ENCODE data around the gene TNS1.

TNS1 gene

GRCh38 chr2:217884985-217885384, 117.8 kb downstream of the TNS1 start:
- Histone ChIP-seq H3K9me2 (replicated peaks; ENCODE audit: low read depth, low read length) (no peaks in the 10 kb centered on the region), H3K36me3 (ENCODE audit: insufficient read depth, low read length) (no peaks in the 10 kb centered on the region), H3K79me2 (ENCODE audit: insufficient read depth, low read length) (no peaks in the 10 kb centered on the region), H4K20me1 (ENCODE audit: insufficient read depth, low read length, poor library complexity, severe bottlenecking) (no peaks in the 10 kb centered on the region), H3K27me3 (ENCODE audit: insufficient read depth, low read length, poor library complexity, severe bottlenecking) (no peaks in the 10 kb centered on the region), H3F3A (ENCODE audit: low read depth) (no peaks in the 10 kb centered on the region), H3K9ac (ENCODE audit: low read depth, low read length, poor library complexity, severe bottlenecking) (no peak overlapping the region), H3K4me1 (ENCODE audit: insufficient read depth, low read length, poor library complexity, severe bottlenecking) (no peaks in the 10 kb centered on the region), H3K4me2 (ENCODE audit: low read depth, low read length, poor library complexity, severe bottlenecking) (no peak overlapping the region), H2AFZ (ENCODE audit: low read length) (no peak overlapping the region), H3K4me3 (ENCODE audit: low read length, poor library complexity, severe bottlenecking) (no peak overlapping the region), H3K9me3 (ENCODE audit: insufficient read depth, low read depth, low read length) (no peaks in the 10 kb centered on the region)
- TF ChIP-seq CTCF (conservative IDR thresholded peaks at IDR 0.05; ENCODE audit: low read length) (no peak), EZH2phosphoT487 (IDR thresholded peaks at IDR 0.05; ENCODE audit: borderline replicate concordance) (no peak)

- Histone ChIP-seq H3K4me3 (ENCODE audit: low read length, poor library complexity, severe bottlenecking) (no peak overlapping the region), H3K36me3 (ENCODE audit: insufficient read depth, low read length) (no peaks in the 10 kb centered on the region), H3K9ac (ENCODE audit: low read depth, low read length, poor library complexity, severe bottlenecking) (no peak overlapping the region), H2AFZ (ENCODE audit: low read length) (no peak overlapping the region), H3F3A (ENCODE audit: low read depth) (no peaks in the 10 kb centered on the region), H3K27me3 (ENCODE audit: insufficient read depth, low read length, poor library complexity, severe bottlenecking) (no peaks in the 10 kb centered on the region), H4K20me1 (ENCODE audit: insufficient read depth, low read length, poor library complexity, severe bottlenecking) (no peaks in the 10 kb centered on the region), H3K4me1 (ENCODE audit: insufficient read depth, low read length, poor library complexity, severe bottlenecking) (peaks cover 3% of the 10 kb centered on the region), H3K9me2 (replicated peaks; ENCODE audit: low read depth, low read length) (no peaks in the 10 kb centered on the region), H3K79me2 (ENCODE audit: insufficient read depth, low read length) (no peaks in the 10 kb centered on the region), H3K4me2 (ENCODE audit: low read depth, low read length, poor library complexity, severe bottlenecking) (no peak overlapping the region), H3K9me3 (ENCODE audit: insufficient read depth, low read depth, low read length) (no peaks in the 10 kb centered on the region)
- TF ChIP-seq EZH2phosphoT487 (IDR thresholded peaks at IDR 0.05; ENCODE audit: borderline replicate concordance) (no peak), CTCF (conservative IDR thresholded peaks at IDR 0.05; ENCODE audit: low read length) (no peak)
These were observed 121.9 kb downstream of the TNS1 start for GRCh38 chr2:217880891-217881290.

- H3K27me3 ChIP-seq (ENCODE audit: insufficient read depth, low read length, poor library complexity, severe bottlenecking): no peaks in the 10 kb centered on the region
- TF ChIP-seq EZH2phosphoT487 (IDR thresholded peaks at IDR 0.05; ENCODE audit: borderline replicate concordance) (no peak), CTCF (conservative IDR thresholded peaks at IDR 0.05; ENCODE audit: low read length) (no peak)
- no peak overlapping the region for H3K9ac ChIP-seq (ENCODE audit: low read depth, low read length, poor library complexity, severe bottlenecking)
- no peaks in the 10 kb centered on the region for H3K9me2 ChIP-seq (replicated peaks; ENCODE audit: low read depth, low read length)
- peaks cover 3% of the 10 kb centered on the region for H3K4me1 ChIP-seq (ENCODE audit: insufficient read depth, low read length, poor library complexity, severe bottlenecking)
- H3K4me2 ChIP-seq (ENCODE audit: low read depth, low read length, poor library complexity, severe bottlenecking): no peak overlapping the region
- H3K36me3 ChIP-seq (ENCODE audit: insufficient read depth, low read length): no peaks in the 10 kb centered on the region
- no peaks in the 10 kb centered on the region for H3K79me2 ChIP-seq (ENCODE audit: insufficient read depth, low read length)
- H3K9me3 ChIP-seq (ENCODE audit: insufficient read depth, low read depth, low read length): no peaks in the 10 kb centered on the region
- H4K20me1 ChIP-seq (ENCODE audit: insufficient read depth, low read length, poor library complexity, severe bottlenecking): no peaks in the 10 kb centered on the region
- no peak overlapping the region for H2AFZ ChIP-seq (ENCODE audit: low read length)
- H3K4me3 ChIP-seq (ENCODE audit: low read length, poor library complexity, severe bottlenecking): no peak overlapping the region
- H3F3A ChIP-seq (ENCODE audit: low read depth): no peaks in the 10 kb centered on the region
These were observed 122.4 kb downstream of the TNS1 start for GRCh38 chr2:217880287-217880889.

All from Loucy (cell line).